ENCODE data around the gene KLLN. TPM values are rescaled to one million over a fixed set of nuclear protein-coding genes. Genes with fewer than 3 reads are reported as not detected.
"Not testable (repeated sequence)": the region's sequence is repeated elsewhere in the genome, so short reads cannot be mapped to it uniquely, and the experiment has no call there.

KLLN gene
- total RNA-seq, 3 donors from 2014 or later (not counting 1 experiment from before 2014, with no cell fraction given) = 0.68 to 0.73 (median 0.70) TPM

GRCh38 chr10:87852089-87852488, 11.2 kb downstream of the KLLN start:
- intact Hi-C loops (cut with micrococcal nuclease) = no loop called here

GRCh38 chr10:87850742-87851205, 12.6 kb downstream of the KLLN start:
- 23% methylated on average over 4 of the region's 5 CpGs for WGBS (ENCODE audit: insufficient coverage)
- Histone ChIP-seq H3K27me3 (ENCODE audit: control insufficient read depth, insufficient read depth, low read length) (no peaks in the 10 kb centered on the region), H3K4me1 (ENCODE audit: control insufficient read depth, insufficient read depth, low read length) (no peaks in the 10 kb centered on the region), H3K36me3 (ENCODE audit: control insufficient read depth, insufficient read depth, low read length) (no peaks in the 10 kb centered on the region), H3K27ac (ENCODE audit: low read length) (no peak overlapping the region), H3K9me3 (ENCODE audit: control insufficient read depth, insufficient read depth, low read length) (no peaks in the 10 kb centered on the region), H3K4me3 (ENCODE audit: low read length) (no peak overlapping the region)
- intact Hi-C loops (cut with micrococcal nuclease) = loop anchor here (1.0 kb wide), 1 partner anchor 703 kb away; no protein-coding TSS in a partner anchor
- ATAC-seq (peak; percentile 65 to 88 (median 79)), DNase-seq (peak in 1 of 2 donors; percentile 79)
- H3K36me3 Mint-ChIP-seq = no peaks in the 10 kb centered on the region
- no peaks in the 10 kb centered on the region for H3K27me3 Mint-ChIP-seq (ENCODE audit: low read depth in 2 of 2)
- no peaks in the 10 kb centered on the region for H3K9me3 Mint-ChIP-seq
- H3K4me1 Mint-ChIP-seq = peaks cover 6 to 12% of the 10 kb centered on the region in 2 donors
- peak; percentile 34 for TF ChIP-seq CTCF (IDR thresholded peaks at IDR 0.05)
- H3K4me3 Mint-ChIP-seq = no peak overlapping the region
- no peak overlapping the region for H3K27ac Mint-ChIP-seq

More at GRCh38 chr10:87852089-87852488, 11.2 kb downstream of the KLLN start:
- peaks cover 0 to 3% of the 10 kb centered on the region in 2 donors for H3K27me3 Mint-ChIP-seq (ENCODE audit: low read depth in 2 of 2)
- Histone ChIP-seq H3K27ac (ENCODE audit: low read length) (no peak overlapping the region), H3K4me1 (ENCODE audit: control insufficient read depth, insufficient read depth, low read length) (no peaks in the 10 kb centered on the region), H3K27me3 (ENCODE audit: control insufficient read depth, insufficient read depth, low read length) (no peaks in the 10 kb centered on the region), H3K9me3 (ENCODE audit: control insufficient read depth, insufficient read depth, low read length) (no peaks in the 10 kb centered on the region), H3K4me3 (ENCODE audit: low read length) (no peak overlapping the region), H3K36me3 (ENCODE audit: control insufficient read depth, insufficient read depth, low read length) (no peaks in the 10 kb centered on the region)
- DNase-seq = no peak
- no peak overlapping the region for H3K27ac Mint-ChIP-seq
- H3K4me3 Mint-ChIP-seq = no peak overlapping the region
- no peaks in the 10 kb centered on the region for H3K9me3 Mint-ChIP-seq
- no peak for TF ChIP-seq CTCF (IDR thresholded peaks at IDR 0.05)
- no peak for ATAC-seq
- no peaks in the 10 kb centered on the region for H3K36me3 Mint-ChIP-seq
- peaks cover 8 to 14% of the 10 kb centered on the region in 2 donors for H3K4me1 Mint-ChIP-seq
- WGBS (ENCODE audit: insufficient coverage) = 100% methylated on average over 1 of the region's 1 CpG

GRCh38 chr10:87849001-87849400, 14.3 kb downstream of the KLLN start:
- Histone ChIP-seq H3K27ac (ENCODE audit: low read length) (no peak overlapping the region), H3K4me3 (ENCODE audit: low read length) (no peak overlapping the region), H3K9me3 (ENCODE audit: control insufficient read depth, insufficient read depth, low read length) (no peaks in the 10 kb centered on the region), H3K27me3 (ENCODE audit: control insufficient read depth, insufficient read depth, low read length) (no peaks in the 10 kb centered on the region), H3K36me3 (ENCODE audit: control insufficient read depth, insufficient read depth, low read length) (no peaks in the 10 kb centered on the region), H3K4me1 (ENCODE audit: control insufficient read depth, insufficient read depth, low read length) (no peaks in the 10 kb centered on the region)
- DNase-seq = no peak
- Mint-ChIP-seq H3K9me3 (no peaks in the 10 kb centered on the region), H3K36me3 (no peaks in the 10 kb centered on the region), H3K27me3 (ENCODE audit: low read depth in 2 of 2) (no peaks in the 10 kb centered on the region), H3K4me3 (no peak overlapping the region), H3K4me1 (peaks cover 0 to 7% of the 10 kb centered on the region in 2 donors), H3K27ac (no peak overlapping the region)
- intact Hi-C loops (cut with micrococcal nuclease) = no loop called here
- no peak for ATAC-seq
- no peak for TF ChIP-seq CTCF (IDR thresholded peaks at IDR 0.05)

GRCh38 chr10:87847550-87847949, 15.8 kb downstream of the KLLN start:
- Mint-ChIP-seq H3K4me1 (peaks cover 0 to 7% of the 10 kb centered on the region in 2 donors), H3K36me3 (no peaks in the 10 kb centered on the region), H3K9me3 (no peaks in the 10 kb centered on the region), H3K4me3 (no peak overlapping the region), H3K27me3 (ENCODE audit: low read depth in 2 of 2) (no peaks in the 10 kb centered on the region), H3K27ac (no peak overlapping the region)
- DNase-seq (no peak), ATAC-seq (no peak)
- no peak overlapping the region for H3K27ac ChIP-seq (ENCODE audit: low read length)
- no peaks in the 10 kb centered on the region for H3K36me3 ChIP-seq (ENCODE audit: control insufficient read depth, insufficient read depth, low read length)
- no peak overlapping the region for H3K4me3 ChIP-seq (ENCODE audit: low read length)
- no peaks in the 10 kb centered on the region for H3K4me1 ChIP-seq (ENCODE audit: control insufficient read depth, insufficient read depth, low read length)
- intact Hi-C loops (cut with micrococcal nuclease) = no loop called here
- no peak for TF ChIP-seq CTCF (IDR thresholded peaks at IDR 0.05)
- no peaks in the 10 kb centered on the region for H3K9me3 ChIP-seq (ENCODE audit: control insufficient read depth, insufficient read depth, low read length)
- H3K27me3 ChIP-seq (ENCODE audit: control insufficient read depth, insufficient read depth, low read length) = no peaks in the 10 kb centered on the region

- H3K36me3 Mint-ChIP-seq; H3K36me3 ChIP-seq (ENCODE audit: control insufficient read depth, insufficient read depth, low read length); H3K4me3 ChIP-seq (ENCODE audit: low read length); H3K9me3 ChIP-seq (ENCODE audit: control insufficient read depth, insufficient read depth, low read length); H3K4me1 Mint-ChIP-seq; H3K4me1 ChIP-seq (ENCODE audit: control insufficient read depth, insufficient read depth, low read length); H3K27ac ChIP-seq (ENCODE audit: low read length); intact Hi-C loops (cut with micrococcal nuclease); H3K9me3 Mint-ChIP-seq; H3K27ac Mint-ChIP-seq; H3K27me3 ChIP-seq (ENCODE audit: control insufficient read depth, insufficient read depth, low read length); H3K27me3 Mint-ChIP-seq (ENCODE audit: low read depth in 2 of 2); ATAC-seq; H3K4me3 Mint-ChIP-seq; DNase-seq: not testable (repeated sequence)
- WGBS (ENCODE audit: insufficient coverage) = 99% methylated on average over 5 of the region's 8 CpGs
These were observed 16.6 kb downstream of the KLLN start for GRCh38 chr10:87846711-87847110.

All from natural killer cell (primary cell).